Right atrium auricular region (tissue), 2 donors: ENCODE results near the gene TSEN54. TPM values are rescaled to one million over a fixed set of nuclear protein-coding genes. Genes with fewer than 3 reads are reported as not detected.

Experiments used
- DNase-seq: peaks from one replicate; pipeline ENCODE4 v3.0.0-alpha.2; 2019; ENCODE audit warnings: low spot score
- H3K27ac ChIP-seq, 2 donors: fragments of 200-600 bp; sonication (generic); 1 replicate in 1 of 2; 2 replicates in 1 of 2; pipeline ENCODE4 v1.5.1; 2016 to 2019
- H3K27me3 ChIP-seq, 2 donors: fragments of 200-600 bp; sonication (generic); one replicate each; pipeline versions ENCODE4 v1.5.1 to v1.6.0; 2017 to 2019
- H3K36me3 ChIP-seq: fragments of 200-600 bp; sonication (generic); one replicate; pipeline ENCODE4 v1.5.1; 2016
- H3K4me1 ChIP-seq, 2 donors: fragments of 200-600 bp; sonication (generic); one replicate each; pipeline versions ENCODE4 v1.5.1 to v1.6.0; 2017 to 2019
- H3K4me3 ChIP-seq, 2 donors: fragments of 200-600 bp; sonication (generic); 1 replicate in 1 of 2; 2 replicates in 1 of 2; pipeline ENCODE4 v1.5.1; 2017 to 2019; ENCODE audit warnings: mild to moderate bottlenecking in 1 of 2, moderate library complexity in 1 of 2
- H3K9me3 ChIP-seq, 2 donors: fragments of 200-600 bp; sonication (generic); one replicate each; pipeline ENCODE4 v1.5.1; 2019
- CTCF ChIP-seq, 2 donors: fragments of 200-600 bp; sonication (generic); IDR thresholded peaks; one replicate each; pipeline ENCODE4 v1.5.1; 2019; ENCODE audit warnings: antibody characterized with exemption in 2 of 2
- microRNA-seq, 2 donors: library from miRNA; unstranded; fragments of <30 nt; microRNA quantifications; one replicate each; pipeline ENCODE4, GENCODE V29; 2016 to 2017; ENCODE audit warnings: borderline number of aligned reads in 2 of 2, borderline replicate concordance in 1 of 2
- total RNA-seq, 2 donors: library from RNA; depleted of rRNA; stranded (reverse); fragments of >200 nt; gene quantifications; one replicate each; pipeline ENCODE4 v1.1.0, GENCODE V29; 2016

Gene TSEN54
- total RNA-seq, 2 donors from 2014 or later, result 9.6 to 13.8 TPM

DNA sequence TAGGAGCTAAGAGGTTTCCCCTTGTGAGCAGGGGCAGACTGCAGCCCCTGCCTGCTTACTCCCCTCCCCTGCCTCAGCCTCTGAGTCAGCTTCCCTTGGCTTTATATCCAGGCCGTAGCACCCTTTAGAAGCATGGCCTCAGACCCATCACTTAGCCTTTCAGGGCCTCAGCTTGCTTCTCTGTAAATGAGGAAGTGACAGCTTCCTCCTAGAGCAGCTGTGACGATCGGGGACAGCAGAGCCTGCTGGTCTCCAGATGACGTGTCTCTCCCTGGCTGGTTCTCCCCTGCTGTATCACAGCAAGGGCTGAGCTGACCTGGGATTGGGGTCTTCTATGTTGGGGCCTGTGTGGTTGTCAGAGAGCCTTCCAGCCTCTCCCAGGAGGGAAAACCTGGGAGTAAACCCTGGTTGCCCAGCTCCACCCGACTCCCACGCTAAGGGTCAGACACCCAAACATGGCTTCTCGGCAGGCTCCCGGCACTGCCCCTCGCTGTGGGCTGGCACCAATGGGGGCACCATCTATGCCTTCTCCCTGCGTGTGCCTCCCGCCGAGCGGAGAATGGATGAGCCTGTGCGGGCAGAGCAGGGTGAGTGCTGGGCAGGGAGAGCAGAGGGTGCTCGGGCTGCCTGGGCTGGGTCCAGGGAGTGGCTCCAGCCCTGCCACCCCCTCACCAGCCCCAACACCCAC, 55.0 kb downstream of the TSEN54 start:
- TF ChIP-seq CTCF (IDR thresholded peaks at IDR 0.05), result no peak
- no peak for DNase-seq
- Histone ChIP-seq H3K4me1 (no peaks in the 10 kb centered on the region), H3K27ac (peak overlapping the region in 1 of 2 donors; percentile 35), H3K36me3 (no peaks in the 10 kb centered on the region), H3K4me3 (no peak overlapping the region), H3K27me3 (no peaks in the 10 kb centered on the region), H3K9me3 (no peaks in the 10 kb centered on the region)

DNA sequence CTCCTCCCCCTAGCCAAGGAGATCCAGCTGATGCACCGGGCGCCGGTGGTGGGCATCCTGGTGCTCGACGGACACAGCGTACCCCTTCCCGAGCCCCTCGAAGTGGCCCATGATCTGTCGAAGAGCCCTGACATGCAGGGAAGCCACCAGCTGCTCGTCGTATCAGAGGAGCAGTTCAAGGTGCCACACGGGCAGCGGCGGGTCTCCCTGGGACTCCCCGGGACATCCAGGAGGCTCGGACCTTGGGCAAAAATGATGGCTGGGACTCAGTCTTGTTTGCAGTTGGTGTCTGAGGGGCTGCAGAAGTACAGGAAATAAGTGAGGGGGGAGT, 55.5 kb downstream of the TSEN54 start:
- TF ChIP-seq CTCF (IDR thresholded peaks at IDR 0.05), result no peak
- no peak overlapping the region for H3K4me3 ChIP-seq
- H3K9me3 ChIP-seq, result no peaks in the 10 kb centered on the region
- no peak for DNase-seq
- no peaks in the 10 kb centered on the region for H3K27me3 ChIP-seq
- no peaks in the 10 kb centered on the region for H3K36me3 ChIP-seq
- H3K4me1 ChIP-seq, result no peaks in the 10 kb centered on the region
- no peak overlapping the region for H3K27ac ChIP-seq

DNA sequence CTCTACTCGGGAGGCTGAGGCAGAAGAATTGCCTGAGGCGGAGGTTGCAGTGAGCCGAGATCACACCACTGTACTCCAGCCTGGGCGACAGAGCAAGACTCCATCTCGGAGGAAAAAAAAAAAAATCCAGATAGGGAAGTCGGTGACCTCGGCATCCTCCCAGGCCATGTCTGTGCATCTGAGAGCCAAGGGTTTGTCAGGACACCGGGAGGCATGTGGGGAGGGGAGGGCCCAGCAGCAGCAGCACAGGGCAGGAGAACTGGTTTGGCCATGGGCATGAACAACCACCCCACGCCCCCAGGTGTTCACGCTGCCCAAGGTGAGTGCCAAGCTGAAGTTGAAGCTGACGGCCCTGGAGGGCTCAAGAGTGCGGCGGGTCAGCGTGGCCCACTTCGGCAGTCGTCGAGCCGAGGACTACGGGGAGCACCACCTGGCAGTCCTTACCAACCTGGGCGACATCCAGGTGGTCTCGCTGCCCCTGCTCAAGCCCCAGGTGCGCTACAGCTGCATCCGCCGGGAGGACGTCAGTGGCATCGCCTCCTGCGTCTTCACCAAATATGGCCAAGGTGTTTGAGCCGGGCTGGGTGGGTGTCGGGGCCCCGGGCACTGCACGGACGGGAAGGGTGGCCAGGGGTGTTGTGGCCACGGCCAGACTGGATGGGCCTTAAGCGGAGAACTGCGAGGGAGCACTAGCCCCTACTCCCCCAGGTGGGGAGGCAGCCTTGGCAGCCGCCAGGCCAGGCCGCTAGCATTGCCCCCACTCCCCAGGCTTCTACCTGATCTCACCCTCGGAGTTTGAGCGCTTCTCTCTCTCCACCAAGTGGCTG, 56.6 kb downstream of the TSEN54 start:
- Histone ChIP-seq H3K36me3 (no peaks in the 10 kb centered on the region), H3K4me3 (no peak overlapping the region), H3K27ac (no peak overlapping the region), H3K4me1 (no peaks in the 10 kb centered on the region), H3K9me3 (no peaks in the 10 kb centered on the region), H3K27me3 (no peaks in the 10 kb centered on the region)
- TF ChIP-seq CTCF (IDR thresholded peaks at IDR 0.05), result no peak
- no peak for DNase-seq

DNA sequence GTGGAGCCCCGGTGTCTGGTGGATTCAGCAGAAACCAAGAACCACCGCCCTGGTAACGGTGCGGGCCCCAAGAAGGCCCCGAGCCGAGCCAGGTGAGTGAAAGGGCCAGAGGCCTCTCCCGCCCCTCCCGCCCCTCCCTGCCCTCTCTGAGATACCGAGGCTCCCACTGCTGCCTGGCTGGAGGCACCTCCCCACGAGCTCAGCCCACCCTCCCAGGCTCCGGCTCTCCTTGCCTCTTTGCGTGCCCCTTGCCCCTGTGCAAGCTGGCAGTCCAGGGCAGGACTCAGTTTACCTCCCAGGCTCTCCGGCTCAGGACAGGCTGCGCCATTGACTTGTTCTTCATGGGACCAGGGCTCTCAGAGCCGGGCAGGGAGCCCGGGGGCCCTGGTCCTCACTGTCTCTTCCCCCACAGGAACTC, 57.2 kb downstream of the TSEN54 start:
- no peak overlapping the region for H3K27ac ChIP-seq
- peaks cover 0 to 1% of the 10 kb centered on the region in 2 donors for H3K4me1 ChIP-seq
- H3K4me3 ChIP-seq, result no peak overlapping the region
- H3K27me3 ChIP-seq, result no peaks in the 10 kb centered on the region
- DNase-seq, result no peak
- no peak for TF ChIP-seq CTCF (IDR thresholded peaks at IDR 0.05)
- no peaks in the 10 kb centered on the region for H3K36me3 ChIP-seq
- no peaks in the 10 kb centered on the region for H3K9me3 ChIP-seq

DNA sequence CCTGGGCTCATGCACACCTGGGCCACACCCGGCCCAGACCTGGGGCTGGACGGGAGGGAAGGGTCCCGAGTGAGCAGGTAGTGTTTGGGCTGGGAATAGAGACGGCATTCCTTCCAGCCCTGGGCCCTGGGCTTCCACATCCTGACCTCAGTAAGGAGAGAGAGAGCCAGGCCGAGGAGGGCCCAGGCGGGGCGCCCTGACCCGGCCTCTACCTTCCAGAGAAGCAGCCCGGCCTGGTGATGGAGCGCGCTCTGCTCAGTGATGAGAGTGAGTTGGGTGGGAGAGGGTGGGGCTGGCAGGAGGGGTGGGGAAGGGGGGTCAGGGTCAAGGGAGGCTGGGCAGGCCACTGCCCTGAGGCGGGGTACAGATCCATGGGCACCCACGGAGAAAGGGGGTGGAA, 57.7 kb downstream of the TSEN54 start:
- Histone ChIP-seq H3K4me1 (peaks cover 0 to 6% of the 10 kb centered on the region in 2 donors), H3K4me3 (no peak overlapping the region), H3K27ac (no peak overlapping the region), H3K36me3 (no peaks in the 10 kb centered on the region), H3K9me3 (no peaks in the 10 kb centered on the region), H3K27me3 (no peaks in the 10 kb centered on the region)
- no peak for DNase-seq
- TF ChIP-seq CTCF (IDR thresholded peaks at IDR 0.05), result no peak

Small RNAs within 50 kb of the gene (microRNA-seq; reads per million reads assigned to microRNA genes)
- gene MIR6785, result 0 to 0.71 reads per million in 2 donors

Other genes with a start within 250 kb of the TSEN54 start
- gene MIF4GD, start 245.3 kb upstream of the TSEN54 start, total RNA-seq, result 10 to 100 TPM; 18.0 to 24.9 TPM
- gene SLC25A19, start 227.1 kb upstream of the TSEN54 start, total RNA-seq, result 10 to 100 TPM in 1 of 2 donors, 1 to 10 TPM in 1; 8.8 to 10.2 TPM
- 100 to 1,000 TPM in 1 of 2 donors, 10 to 100 TPM in 1; 80.8 to 112 TPM for gene GRB2, start 110.8 kb upstream of the TSEN54 start, total RNA-seq
- 10 to 100 TPM; 56.3 to 61.6 TPM for gene TMEM94, start 59.9 kb upstream of the TSEN54 start, total RNA-seq
- gene CASKIN2, start 991 bp upstream of the TSEN54 start, total RNA-seq, result 10 to 100 TPM; 18.3 to 28.7 TPM
- gene LLGL2, start 9.2 kb downstream of the TSEN54 start, total RNA-seq, result 1 to 10 TPM; 4.1 to 8.5 TPM
- 10 to 100 TPM; 29.3 to 34.3 TPM for gene MYO15B, start 71.3 kb downstream of the TSEN54 start, total RNA-seq
- gene SMIM5, start 116.9 kb downstream of the TSEN54 start, total RNA-seq, result 10 to 100 TPM in 1 of 2 donors, 1 to 10 TPM in 1; 6.4 to 12.0 TPM
- 1 to 10 TPM; 6.2 to 7.1 TPM for gene RECQL5, start 150.6 kb downstream of the TSEN54 start, total RNA-seq
- 10 to 100 TPM; 28.5 to 44.6 TPM for gene SAP30BP, start 150.8 kb downstream of the TSEN54 start, total RNA-seq
- 10 to 100 TPM; 11.1 to 37.5 TPM for gene ITGB4, start 204.9 kb downstream of the TSEN54 start, total RNA-seq
- 10 to 100 TPM; 19.6 to 21.0 TPM for gene GALK1, start 248.7 kb downstream of the TSEN54 start, total RNA-seq